HPDE6-E6E7 (cell line): ENCODE measurements around the gene CAPNS2.

ENCODE experiments used
- DNase-seq: peaks from one replicate; pipeline ENCODE4 v3.0.0; 2011; ENCODE audit warnings: missing footprints; ENCODE audit errors: extremely low spot score

Gene CAPNS2

GRCh38 chr16:55566432-55567175 is at the start of gene CAPNS2:
CAPNS2 (plus strand) TSS chr16:55566684; CDS start chr16:55566757, 73 bp downstream.
- DNase-seq: no peak

GRCh38 chr16:55521792-55522191 is 44.7 kb upstream of the CAPNS2 start:
- DNase-seq: no peak

DNA sequence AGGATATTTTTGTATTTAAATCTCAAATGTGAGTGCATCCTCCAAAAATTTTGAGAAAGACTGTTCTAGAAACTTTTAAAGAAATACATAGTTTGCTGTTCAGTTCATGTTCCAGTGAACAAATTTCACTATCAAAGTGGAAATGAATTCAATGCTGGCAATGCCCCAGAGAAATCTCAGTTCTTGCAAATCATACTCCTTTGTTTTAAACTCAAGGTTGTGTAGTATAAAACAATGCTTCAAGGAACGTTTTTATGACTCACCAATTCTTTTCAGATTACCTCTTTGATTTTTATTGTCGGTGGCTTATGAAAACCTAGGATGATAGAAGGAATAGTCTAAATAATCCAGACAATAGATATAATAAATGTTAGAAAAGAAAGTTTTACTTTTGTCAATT is 40.0 kb upstream of the CAPNS2 start:
- no peak for DNase-seq

GRCh38 chr16:55527885-55528284 is 38.6 kb upstream of the CAPNS2 start:
- no peak for DNase-seq

DNA sequence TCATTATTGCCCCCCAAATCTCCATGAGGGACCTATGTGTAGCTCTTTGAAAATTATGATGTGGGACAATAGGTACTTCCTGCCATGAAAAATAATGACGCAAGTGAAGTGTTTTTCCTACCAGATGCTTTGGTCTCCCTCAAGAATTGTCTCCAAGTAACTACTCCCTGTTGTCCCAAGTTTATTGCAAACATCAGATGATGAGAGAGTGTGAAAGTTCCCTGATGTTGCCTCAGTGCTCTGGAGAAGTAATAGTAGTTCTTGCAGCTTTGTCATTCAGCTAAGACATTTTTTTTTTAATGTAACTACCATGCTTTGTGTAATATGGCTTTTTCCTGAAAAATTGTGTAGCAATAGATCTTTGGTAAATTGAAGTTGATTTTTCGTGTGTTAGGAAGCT is 37.5 kb upstream of the CAPNS2 start:
- no peak for DNase-seq

DNA sequence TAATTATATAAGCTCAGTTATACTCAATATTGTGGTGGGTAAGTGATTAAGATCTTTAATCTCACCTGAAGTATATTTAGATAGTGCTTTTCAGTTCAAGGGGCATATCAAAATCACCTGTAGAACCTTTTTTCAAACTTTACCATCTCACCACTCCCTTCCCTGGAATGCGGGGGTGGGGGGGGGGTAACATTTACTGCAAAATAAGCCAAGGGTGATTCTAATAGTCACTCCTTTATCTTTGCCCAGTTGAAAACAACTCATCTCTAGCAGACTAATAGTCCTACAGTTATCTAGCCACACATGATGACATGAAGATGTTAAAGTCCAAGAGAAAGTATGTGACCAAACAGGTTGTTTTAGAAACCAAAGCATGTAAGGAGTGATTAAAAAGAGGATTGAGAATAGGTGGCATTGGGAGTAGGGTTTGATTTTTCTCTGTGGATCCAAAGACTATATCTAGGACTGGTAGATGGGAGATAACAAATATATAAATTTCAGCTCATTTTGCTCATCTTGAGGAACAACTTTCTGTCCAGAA is 36.1 kb upstream of the CAPNS2 start:
- no peak for DNase-seq

DNA sequence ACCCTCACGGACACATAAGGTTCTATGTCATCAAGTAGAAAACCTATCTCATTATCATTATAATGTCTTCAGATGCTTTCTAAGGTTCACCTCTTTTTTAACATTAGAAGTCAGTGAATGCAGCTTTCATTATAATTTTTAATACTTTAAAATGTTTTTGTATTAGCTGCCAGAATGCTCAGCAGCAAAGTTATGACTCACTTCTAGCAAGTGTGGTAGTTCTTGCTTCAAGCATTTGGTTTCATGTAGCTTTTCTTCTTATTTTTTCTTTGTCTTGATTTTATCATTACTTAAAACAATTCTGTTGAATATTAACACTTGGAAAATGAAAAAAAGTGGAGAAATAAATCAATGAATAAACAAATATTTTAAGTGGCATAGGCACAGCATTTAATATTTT is 34.3 kb upstream of the CAPNS2 start:
- no peak for DNase-seq

- no peak for DNase-seq
These were observed 31.7 kb upstream of the CAPNS2 start for GRCh38 chr16:55534756-55535155.

DNA sequence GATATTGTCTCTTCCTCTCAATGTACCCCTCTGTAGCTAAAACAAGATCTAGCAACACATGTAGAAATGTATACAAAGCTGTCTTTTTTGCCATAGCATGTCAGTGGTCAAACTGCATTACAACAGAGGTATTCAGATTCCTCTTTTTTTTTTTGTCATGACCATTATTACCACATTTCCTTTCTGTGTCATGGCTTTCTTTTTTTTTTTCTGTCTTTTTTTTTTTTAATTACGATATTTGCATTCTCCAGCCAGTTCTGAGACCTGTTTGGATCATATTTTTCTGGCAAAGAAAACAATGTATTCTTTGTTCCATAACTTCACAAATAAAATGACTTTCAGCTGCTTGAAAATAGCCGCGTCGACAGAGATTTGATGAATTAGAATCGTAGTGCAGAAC is 27.4 kb upstream of the CAPNS2 start:
- no peak for DNase-seq

DNA sequence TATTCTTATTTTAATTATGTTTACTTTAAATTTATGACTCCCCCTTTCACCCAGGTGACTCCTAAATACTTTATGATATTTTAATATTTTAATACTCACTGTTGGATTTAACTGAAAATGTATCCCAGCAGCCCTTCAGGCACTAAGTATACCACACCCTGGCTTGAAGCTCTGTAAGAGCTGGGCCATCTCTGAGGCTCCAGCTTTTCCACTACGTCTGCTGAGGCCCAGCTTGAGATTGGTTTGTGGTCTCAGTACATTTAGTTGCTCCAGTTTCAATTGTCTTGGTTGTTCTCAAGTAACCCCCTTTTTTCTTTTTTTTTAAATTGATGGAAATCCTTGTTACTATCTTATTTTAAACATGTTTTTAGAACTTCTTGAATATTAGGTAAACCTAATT is 27.0 kb upstream of the CAPNS2 start:
- no peak for DNase-seq

GRCh38 chr16:55540221-55540620 is 26.3 kb upstream of the CAPNS2 start:
- no peak for DNase-seq

DNA sequence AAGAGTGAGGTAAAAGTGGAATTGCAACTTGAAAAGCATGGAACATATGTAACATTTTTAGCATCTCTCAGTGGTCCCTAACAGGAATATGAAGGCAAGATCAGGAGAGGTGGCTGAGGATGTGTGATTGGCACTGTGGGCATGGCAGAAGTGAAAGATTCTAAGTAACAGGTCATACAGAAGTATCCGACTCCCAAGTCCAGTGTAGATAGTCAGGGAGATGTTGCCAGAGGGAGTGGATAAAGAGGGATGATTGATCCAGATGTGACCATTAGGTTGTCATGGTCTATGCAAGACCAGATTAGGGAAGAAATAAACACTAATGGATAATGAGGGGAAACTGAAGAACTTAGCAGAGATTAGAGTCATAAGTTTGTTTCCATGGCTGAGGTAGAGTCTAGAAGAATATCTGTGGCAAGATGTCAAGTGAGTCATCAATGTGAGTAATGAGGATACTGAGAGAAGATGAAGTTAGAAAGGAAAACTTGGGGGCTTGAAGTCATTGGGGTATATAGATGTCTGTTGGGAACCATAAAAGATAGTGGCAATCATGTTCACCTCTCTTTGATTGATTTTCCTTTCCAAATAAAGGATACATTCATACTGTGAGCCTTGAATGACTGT is 23.9 kb upstream of the CAPNS2 start:
- peak; percentile 33 for DNase-seq

GRCh38 chr16:55543472-55543871 is 23.0 kb upstream of the CAPNS2 start:
- no peak for DNase-seq

DNA sequence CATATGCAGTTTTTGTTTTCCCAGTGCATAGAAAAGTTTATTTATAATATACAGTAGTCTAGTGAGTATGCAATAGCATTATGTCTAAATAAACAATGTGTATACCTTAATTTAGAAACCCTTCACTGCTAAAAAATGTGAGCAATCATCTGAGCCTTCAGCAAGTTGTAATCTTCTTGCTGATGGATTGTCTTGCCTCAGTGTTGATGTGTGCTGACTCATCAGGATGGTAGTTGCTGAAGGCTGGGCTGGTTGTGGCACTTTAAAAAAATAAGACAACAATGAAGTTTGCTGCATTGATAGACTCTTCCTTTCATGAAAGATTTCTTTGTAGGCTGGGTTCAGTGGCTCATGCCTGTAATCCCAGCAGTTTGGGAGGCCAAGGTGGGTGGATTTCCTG is 13.9 kb upstream of the CAPNS2 start:
- peak; percentile 45 for DNase-seq

DNA sequence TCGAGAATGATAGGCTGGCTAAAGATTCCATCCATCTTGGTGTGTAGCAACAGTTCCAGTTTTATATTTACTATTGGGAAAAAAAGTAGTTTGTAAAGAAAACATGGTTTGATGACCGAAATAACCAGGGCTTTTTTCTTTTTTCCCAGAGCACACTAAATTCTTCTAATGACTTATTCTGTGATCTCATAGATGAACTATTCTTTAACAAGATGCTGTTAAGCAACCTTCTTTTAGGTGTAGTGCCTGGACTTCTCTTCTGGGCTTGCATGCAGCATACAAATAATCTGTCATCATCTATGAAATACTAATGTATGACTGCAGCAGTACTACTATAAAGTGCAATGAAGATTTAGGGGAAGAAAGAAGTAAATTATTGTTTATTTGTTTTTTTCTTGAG is 11.0 kb upstream of the CAPNS2 start:
- no peak for DNase-seq

- DNase-seq: no peak
These were observed 9.3 kb upstream of the CAPNS2 start for GRCh38 chr16:55557186-55557585.

DNA sequence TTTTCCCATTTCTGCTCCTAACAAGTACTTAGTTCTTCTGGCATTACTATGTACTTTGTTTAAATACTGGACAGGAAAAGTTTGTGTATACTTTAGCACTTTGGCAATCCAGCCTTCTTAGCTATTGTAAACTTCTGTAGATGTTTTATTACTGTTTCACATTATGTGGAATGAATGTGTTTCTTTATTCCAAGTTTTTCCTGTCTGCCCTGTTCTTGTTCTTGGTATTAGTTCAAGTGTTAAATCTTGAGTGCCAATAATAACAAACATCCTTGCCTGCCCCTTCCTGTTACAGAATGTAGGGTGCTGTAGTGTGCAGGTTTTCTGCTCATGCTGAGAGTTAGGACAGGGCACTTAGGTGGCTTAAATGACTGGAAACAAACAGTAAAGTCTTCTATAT is 7.3 kb upstream of the CAPNS2 start:
- DNase-seq: no peak

- DNase-seq: no peak
These were observed 6.5 kb upstream of the CAPNS2 start for GRCh38 chr16:55559933-55560516.

DNA sequence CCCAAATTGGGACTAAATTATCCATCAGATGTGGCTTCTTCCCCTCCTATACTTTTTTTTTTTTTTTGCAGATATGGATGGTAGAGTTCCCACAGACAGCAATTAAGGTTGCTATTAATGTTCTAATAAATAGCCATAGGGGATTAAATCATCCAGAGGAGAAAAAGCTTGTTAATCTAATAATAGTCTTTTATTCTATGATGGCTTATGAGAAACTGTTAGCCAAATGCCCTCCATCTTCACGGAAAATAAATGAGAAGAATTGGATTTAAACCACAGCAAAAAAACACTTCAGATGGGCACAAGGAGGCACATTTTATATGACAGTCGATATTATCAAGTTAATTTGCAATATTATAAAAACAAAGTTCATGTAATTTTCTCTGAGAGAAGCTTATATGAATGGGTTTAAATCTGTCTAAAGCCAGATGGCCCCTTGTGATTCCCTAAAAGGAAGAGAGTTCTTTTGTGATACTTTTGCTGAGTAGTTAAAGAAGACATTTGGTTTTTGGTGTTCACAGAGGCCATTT is 5.1 kb upstream of the CAPNS2 start:
- DNase-seq: no peak

- DNase-seq: no peak
These were observed 3.5 kb upstream of the CAPNS2 start for GRCh38 chr16:55562936-55563335.

- DNase-seq: no peak
These were observed 2.7 kb upstream of the CAPNS2 start for GRCh38 chr16:55563797-55564196.

- DNase-seq: no peak
These were observed 1.4 kb upstream of the CAPNS2 start for GRCh38 chr16:55565086-55565485.

DNA sequence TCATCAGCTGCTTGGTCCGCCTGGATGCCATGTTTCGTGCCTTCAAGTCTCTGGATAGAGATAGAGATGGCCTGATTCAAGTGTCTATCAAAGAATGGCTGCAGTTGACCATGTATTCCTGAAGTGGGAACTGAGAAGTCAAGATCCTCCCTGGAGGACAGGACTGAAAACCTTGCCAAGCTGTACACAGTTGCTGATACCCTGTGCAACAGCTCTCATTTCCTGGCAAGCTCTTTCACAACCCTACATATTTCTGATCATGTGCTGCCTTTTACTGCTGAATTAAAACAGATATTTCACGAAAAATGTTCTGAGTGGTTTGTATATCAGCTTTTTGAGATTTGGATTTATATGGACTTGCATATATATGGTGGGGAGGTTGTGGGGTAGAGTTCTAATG is 898 bp downstream of the CAPNS2 start:
- DNase-seq: peak; percentile 52
